Epithelial cell of proximal tubule (primary cell): ENCODE measurements around the gene ZNRF3. TPM values are rescaled to one million over a fixed set of nuclear protein-coding genes. Genes with fewer than 3 reads are reported as not detected.
"Not testable (repeated sequence)": the region's sequence is repeated elsewhere in the genome, so short reads cannot be mapped to it uniquely, and the experiment has no call there.

ENCODE experiments used
- DNase-seq: peaks from one replicate; pipeline ENCODE4 v3.0.0-alpha.2; 2011; ENCODE audit warnings: low read depth
- H3K4me3 ChIP-seq: 2 replicates; pipeline ENCODE4 v1.5.1; 2011; ENCODE audit warnings: low read depth, mild to moderate bottlenecking, low read length
- total RNA-seq: library from RNA; depleted of rRNA; stranded (reverse); fragments of >200 nt; gene quantifications from 2 replicates; pipeline ENCODE4 v1.2.3, GENCODE V29; 2015
- TF ChIP-seq, protein P1 (sequence below): conservative IDR thresholded peaks from 2 replicates; pipeline ENCODE4 v1.5.1; 2012; ENCODE audit warnings: low read depth, mild to moderate bottlenecking, low read length

ZNRF3 gene
- total RNA-seq, 1 donor from 2014 or later = 15.6 TPM

DNA sequence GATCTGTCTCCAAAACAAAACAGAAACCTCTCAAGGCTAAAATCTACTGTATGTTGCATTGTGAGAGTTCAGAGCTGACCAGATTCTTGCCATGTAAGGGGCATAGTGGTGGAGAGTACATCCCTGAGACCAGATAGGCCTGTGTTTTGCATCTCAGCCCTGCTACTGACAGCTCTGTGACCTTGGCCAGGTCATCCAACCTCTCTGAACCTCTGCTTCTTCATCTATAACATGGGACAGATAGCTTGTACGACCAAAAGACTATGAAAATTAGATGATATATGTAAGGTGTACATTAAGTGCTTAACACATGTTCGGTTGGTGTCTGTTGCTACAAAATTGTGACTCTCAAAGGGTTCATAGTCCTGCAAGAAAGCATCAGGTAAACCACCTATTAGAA lies 22.9 kb downstream of the ZNRF3 start:
- no peak for DNase-seq
- H3K4me3 ChIP-seq = no peak overlapping the region
- TF ChIP-seq, protein P1, sequence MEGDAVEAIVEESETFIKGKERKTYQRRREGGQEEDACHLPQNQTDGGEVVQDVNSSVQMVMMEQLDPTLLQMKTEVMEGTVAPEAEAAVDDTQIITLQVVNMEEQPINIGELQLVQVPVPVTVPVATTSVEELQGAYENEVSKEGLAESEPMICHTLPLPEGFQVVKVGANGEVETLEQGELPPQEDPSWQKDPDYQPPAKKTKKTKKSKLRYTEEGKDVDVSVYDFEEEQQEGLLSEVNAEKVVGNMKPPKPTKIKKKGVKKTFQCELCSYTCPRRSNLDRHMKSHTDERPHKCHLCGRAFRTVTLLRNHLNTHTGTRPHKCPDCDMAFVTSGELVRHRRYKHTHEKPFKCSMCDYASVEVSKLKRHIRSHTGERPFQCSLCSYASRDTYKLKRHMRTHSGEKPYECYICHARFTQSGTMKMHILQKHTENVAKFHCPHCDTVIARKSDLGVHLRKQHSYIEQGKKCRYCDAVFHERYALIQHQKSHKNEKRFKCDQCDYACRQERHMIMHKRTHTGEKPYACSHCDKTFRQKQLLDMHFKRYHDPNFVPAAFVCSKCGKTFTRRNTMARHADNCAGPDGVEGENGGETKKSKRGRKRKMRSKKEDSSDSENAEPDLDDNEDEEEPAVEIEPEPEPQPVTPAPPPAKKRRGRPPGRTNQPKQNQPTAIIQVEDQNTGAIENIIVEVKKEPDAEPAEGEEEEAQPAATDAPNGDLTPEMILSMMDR = no peak

DNA sequence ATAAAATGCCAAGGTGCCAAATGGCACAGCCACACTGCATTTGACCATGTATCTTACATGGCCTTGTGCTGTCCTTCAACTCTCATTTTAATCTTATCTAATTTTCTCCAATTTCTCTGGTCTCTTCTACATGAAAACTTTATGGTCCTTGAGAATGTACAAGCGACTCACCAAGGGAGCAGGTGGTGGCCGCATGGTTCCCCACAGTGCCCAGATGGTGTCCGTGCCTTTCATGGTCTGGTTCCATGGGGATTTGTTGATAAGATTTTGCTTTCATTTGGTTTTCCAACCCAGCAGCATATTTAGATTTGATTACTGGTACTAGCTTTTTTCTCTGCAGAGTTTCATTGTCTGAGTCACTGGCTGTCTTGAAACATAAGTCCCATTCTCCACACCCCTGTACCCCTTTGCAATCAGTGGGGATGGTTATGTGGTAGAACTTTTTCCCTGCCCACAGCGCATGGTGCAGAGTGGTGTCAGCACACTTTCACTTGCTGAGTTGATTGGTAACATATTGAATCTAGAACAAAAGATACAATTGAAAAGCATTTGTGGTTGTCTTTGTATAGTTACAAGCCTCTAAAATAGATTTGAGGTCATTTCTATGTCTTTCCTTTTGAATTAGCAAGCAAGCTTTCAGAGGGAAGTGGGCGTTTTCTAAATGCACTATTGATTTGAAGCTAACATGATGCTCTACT lies 24.1 kb downstream of the ZNRF3 start:
- no peak for DNase-seq
- H3K4me3 ChIP-seq = no peak overlapping the region
- TF ChIP-seq, protein P1 = no peak

DNA sequence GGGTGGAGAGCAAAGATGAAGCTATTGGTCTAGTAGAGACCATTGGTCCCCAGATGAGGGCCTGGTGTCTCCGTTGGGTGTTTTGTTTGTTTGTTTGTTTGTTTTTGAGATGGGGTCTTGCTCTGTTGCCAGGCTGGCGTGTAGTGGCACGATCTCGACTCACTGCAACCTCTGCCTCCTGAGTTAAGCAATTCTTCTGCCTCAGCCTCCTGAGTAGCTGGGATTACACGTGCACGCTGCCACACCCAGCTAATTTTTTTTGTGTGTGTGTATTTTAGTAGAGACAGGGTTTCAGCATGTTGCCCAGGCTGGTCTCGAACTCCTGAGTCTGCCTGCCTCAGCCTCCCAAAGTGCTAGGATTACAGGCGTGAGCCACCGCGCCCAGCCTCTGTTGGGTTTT lies 25.4 kb downstream of the ZNRF3 start:
- not testable (repeated sequence) for DNase-seq, H3K4me3 ChIP-seq

DNA sequence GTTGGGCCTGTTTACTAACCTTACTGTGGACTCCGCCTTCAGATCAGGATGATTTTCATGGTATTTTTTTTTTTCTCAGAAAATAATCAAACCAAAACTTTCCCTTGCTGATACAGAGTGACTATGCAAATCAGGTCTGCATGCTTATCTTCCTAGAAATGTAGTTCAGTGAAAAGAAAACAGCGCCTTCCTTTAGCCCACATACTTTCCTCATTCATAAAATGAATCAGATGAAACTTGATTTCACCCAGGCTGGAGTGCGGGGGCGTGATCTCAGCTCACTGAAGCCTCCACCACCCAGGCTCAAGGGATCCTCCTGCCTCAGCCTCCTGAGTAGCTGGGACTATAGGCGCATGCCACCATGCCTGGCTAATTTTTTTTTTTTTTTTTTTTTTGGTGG lies 26.0 kb downstream of the ZNRF3 start:
- TF ChIP-seq, protein P1 = no peak
- no peak for DNase-seq
- H3K4me3 ChIP-seq = no peak overlapping the region

DNA sequence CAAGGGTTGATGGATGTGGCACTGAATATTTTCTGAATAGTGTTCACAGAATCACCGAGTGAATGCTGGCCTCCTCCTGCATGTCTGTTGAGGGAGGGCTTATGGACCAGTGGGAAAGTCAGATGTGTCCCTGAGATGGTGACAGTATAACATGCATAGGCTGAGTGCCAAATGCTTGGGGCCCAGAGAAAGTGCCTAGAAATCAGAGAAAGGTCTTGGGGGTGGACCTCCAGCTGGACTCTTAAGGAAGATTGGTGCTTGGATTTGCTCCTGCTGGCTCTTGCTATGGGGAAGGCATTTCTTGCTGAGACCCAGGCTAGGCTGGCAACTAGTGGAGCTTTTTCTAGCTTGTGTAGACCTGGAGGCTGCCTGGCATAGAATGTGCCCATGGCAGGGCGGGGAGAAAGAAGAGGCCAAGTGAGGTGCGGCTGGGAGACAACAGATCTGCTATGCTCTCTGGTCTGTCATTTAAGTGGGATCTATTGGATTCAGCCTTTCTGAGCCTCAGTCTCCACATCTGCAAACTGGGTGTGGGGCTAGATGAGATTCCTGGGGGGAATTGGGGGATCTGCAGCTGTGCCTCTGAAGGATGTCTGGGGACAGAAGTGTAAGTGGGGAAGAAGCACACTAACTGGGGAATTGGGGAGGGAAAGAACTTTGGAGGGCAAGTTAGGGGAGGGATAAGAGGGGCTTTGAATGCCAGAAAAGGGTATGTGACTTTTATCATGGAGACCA lies 27.4 kb downstream of the ZNRF3 start:
- no peak for DNase-seq
- no peak overlapping the region for H3K4me3 ChIP-seq
- TF ChIP-seq, protein P1 = no peak

DNA sequence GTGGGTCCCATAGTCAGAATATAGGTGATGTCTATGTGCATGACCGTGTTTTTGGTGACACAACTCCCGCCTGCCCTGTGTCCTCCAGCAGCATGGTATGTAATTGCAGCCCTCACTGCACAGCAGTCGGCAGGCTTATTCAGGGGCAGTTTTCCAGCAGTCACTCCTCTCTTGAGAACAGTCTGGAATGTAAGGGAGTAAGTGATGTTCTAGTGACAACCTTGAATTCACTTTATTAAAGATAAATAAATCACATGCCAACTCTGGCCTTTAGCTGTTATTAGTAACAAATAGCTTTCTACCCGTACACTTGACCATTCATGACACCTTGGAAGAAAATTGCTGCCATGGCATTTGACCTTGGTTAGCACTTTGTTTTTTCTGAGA lies 27.9 kb downstream of the ZNRF3 start:
- no peak for DNase-seq
- TF ChIP-seq, protein P1 = no peak
- H3K4me3 ChIP-seq = no peak overlapping the region

DNA sequence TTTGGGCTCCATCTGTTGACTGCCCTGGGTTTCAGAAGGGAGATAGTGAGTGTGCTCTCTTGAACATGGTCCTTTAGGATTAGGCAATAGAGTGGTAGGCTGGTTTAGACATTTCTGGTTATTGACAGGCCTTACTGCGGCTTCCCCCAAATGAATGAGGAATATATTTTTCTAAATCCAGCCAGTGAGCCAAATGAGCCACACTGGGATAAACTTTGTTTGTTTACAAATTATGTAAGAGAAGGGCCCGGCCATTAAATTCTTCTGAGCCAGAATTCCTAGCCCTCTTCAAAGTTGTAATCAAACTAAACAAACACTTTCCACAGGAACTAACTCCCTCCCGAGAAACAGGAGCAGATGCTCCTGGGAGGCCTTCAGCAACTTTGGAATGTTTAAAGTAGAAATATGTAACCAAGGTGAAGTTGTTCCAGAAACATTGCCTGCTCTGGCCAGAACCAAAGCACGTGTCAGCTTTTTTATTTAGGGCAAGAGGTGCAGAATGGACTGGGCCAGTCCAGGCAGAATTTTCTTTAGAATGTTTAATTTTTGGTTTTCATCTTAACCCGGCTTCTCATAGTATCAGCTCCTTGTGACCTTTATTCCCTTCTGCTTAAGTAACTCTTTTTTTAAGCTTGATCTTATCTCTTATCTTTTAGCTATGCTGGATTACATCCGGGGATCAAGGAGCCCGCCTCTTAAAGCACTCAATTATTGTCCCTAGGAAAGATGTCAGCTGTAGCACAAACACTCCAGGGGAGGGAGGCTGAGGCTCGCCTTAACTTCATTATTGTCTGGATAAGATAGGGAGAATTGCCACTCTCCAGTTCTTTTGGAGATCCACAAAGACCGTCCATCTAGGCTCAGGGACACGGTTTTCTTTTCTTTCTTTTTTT lies 28.7 kb downstream of the ZNRF3 start:
- no peak overlapping the region for H3K4me3 ChIP-seq
- no peak for DNase-seq

More for the DNA sequence above, 28.7 kb downstream of the ZNRF3 start:
- TF ChIP-seq, protein P1 = no peak
